H9 (cell line): Measurements from ENCODE around the gene DNAJC1. TPM values are rescaled to one million over a fixed set of nuclear protein-coding genes. Genes with fewer than 3 reads are reported as not detected.

Experiments
- DNase-seq: peaks from one replicate; pipeline ENCODE4 v3.0.0-alpha.2; 2017
- H2AFZ ChIP-seq: one replicate; pipeline ENCODE4 v1.6.1; 2013; ENCODE audit warnings: mild to moderate bottlenecking, low read length, control low read depth, moderate library complexity
- H2AK5ac ChIP-seq: 2 replicates; pipeline ENCODE4 v1.6.1; 2013; ENCODE audit warnings: low read length, control low read depth, mixed read lengths; ENCODE audit not compliant: insufficient read length
- H2BK120ac ChIP-seq: one replicate; pipeline ENCODE4 v1.6.1; 2013; ENCODE audit warnings: low read depth, mild to moderate bottlenecking, low read length, control low read depth, inconsistent platforms; ENCODE audit not compliant: poor library complexity, severe bottlenecking
- H2BK12ac ChIP-seq: 2 replicates; pipeline ENCODE4 v1.6.1; 2013; ENCODE audit warnings: low read length, control low read depth, mixed read lengths, low read depth; ENCODE audit not compliant: insufficient read length
- H2BK15ac ChIP-seq: 2 replicates; pipeline ENCODE4 v1.6.1; 2013; ENCODE audit warnings: low read depth, low read length, control low read depth
- H2BK20ac ChIP-seq: one replicate; pipeline ENCODE4 v1.6.1; 2013; ENCODE audit warnings: low read depth, mild to moderate bottlenecking, low read length, control low read depth, inconsistent platforms; ENCODE audit not compliant: poor library complexity, severe bottlenecking
- H2BK5ac ChIP-seq: 2 replicates; pipeline ENCODE4 v1.6.1; 2013; ENCODE audit warnings: low read length, control low read depth, mixed read lengths; ENCODE audit not compliant: insufficient read length
- H3K14ac ChIP-seq: 2 replicates; pipeline ENCODE4 v1.6.1; 2013; ENCODE audit warnings: low read length, control low read depth; ENCODE audit not compliant: insufficient read depth
- H3K18ac ChIP-seq: 2 replicates; pipeline ENCODE4 v1.6.1; 2013; ENCODE audit warnings: low read depth, mild to moderate bottlenecking, mixed read lengths, low read length, control low read depth; ENCODE audit not compliant: insufficient read length
- H3K23ac ChIP-seq: 2 replicates; pipeline ENCODE4 v1.6.1; 2013; ENCODE audit warnings: low read length, control low read depth, mixed read lengths, low read depth; ENCODE audit not compliant: insufficient read length
- H3K23me2 ChIP-seq: 2 replicates; pipeline ENCODE4 v1.6.1; 2013; ENCODE audit warnings: low read depth, mild to moderate bottlenecking, mixed read lengths, low read length, control low read depth; ENCODE audit not compliant: insufficient read length, poor library complexity, severe bottlenecking
- H3K27ac ChIP-seq: 2 replicates; pipeline ENCODE4 v1.5.1; 2013; ENCODE audit warnings: low read length, control low read depth, mixed read lengths, low read depth; ENCODE audit not compliant: insufficient read length
- H3K27me3 ChIP-seq: 2 replicates; pipeline ENCODE4 v1.6.1; 2013; ENCODE audit warnings: low read length, control low read depth, inconsistent platforms; ENCODE audit not compliant: insufficient read depth
- H3K4ac ChIP-seq: 2 replicates; pipeline ENCODE4 v1.6.1; 2013; ENCODE audit warnings: low read depth, mild to moderate bottlenecking, control low read depth, inconsistent platforms, low read length, moderate library complexity
- H3K4me1 ChIP-seq: 2 replicates; pipeline ENCODE4 v1.6.1; 2013; ENCODE audit warnings: low read length, control low read depth, inconsistent platforms; ENCODE audit not compliant: insufficient read depth
- H3K4me2 ChIP-seq: 2 replicates; pipeline ENCODE4 v1.6.1; 2013; ENCODE audit warnings: low read length, control low read depth, mixed read lengths; ENCODE audit not compliant: insufficient read length, insufficient read depth
- H3K56ac ChIP-seq: 2 replicates; pipeline ENCODE4 v1.6.1; 2013; ENCODE audit warnings: low read depth, mild to moderate bottlenecking, mixed read lengths, low read length, control low read depth; ENCODE audit not compliant: insufficient read length
- H3K79me1 ChIP-seq: 2 replicates; pipeline ENCODE4 v1.6.1; 2013; ENCODE audit warnings: low read depth, mild to moderate bottlenecking, moderate library complexity, low read length, control low read depth, inconsistent platforms; ENCODE audit not compliant: insufficient read depth, poor library complexity, severe bottlenecking
- H3K79me2 ChIP-seq: 2 replicates; pipeline ENCODE4 v1.6.1; 2013; ENCODE audit warnings: low read length, control low read depth, inconsistent platforms; ENCODE audit not compliant: insufficient read depth
- H3K9ac ChIP-seq: 2 replicates; pipeline ENCODE4 v1.6.1; 2013; ENCODE audit warnings: low read length, control low read depth, mixed read lengths; ENCODE audit not compliant: insufficient read length; ENCODE audit errors: extremely low read depth
- H3K9me3 ChIP-seq: one replicate; pipeline ENCODE4 v1.6.1; 2013; ENCODE audit warnings: low read depth, low read length, inconsistent platforms; ENCODE audit not compliant: control insufficient read depth
- H3T11ph ChIP-seq: one replicate; pipeline ENCODE4 v1.6.1; 2013; ENCODE audit warnings: mild to moderate bottlenecking, low read length, control low read depth, inconsistent platforms
- H4K20me1 ChIP-seq: one replicate; pipeline ENCODE4 v1.6.1; 2013; ENCODE audit not compliant: control insufficient read depth, insufficient read length, insufficient read depth
- H4K5ac ChIP-seq: 2 replicates; pipeline ENCODE4 v1.6.1; 2013; ENCODE audit warnings: low read depth, mild to moderate bottlenecking, mixed read lengths, low read length, control low read depth; ENCODE audit not compliant: insufficient read length
- H4K8ac ChIP-seq: replicated peaks from 2 replicates; pipeline ENCODE4 v1.6.1; 2013; ENCODE audit warnings: low read length, control low read depth, mixed read lengths, low read depth; ENCODE audit not compliant: insufficient read length
- H4K91ac ChIP-seq: 2 replicates; pipeline ENCODE4 v1.6.1; 2013; ENCODE audit warnings: low read depth, mild to moderate bottlenecking, moderate library complexity, mixed read lengths, low read length, control low read depth; ENCODE audit not compliant: insufficient read length
- H3K27ac Mint-ChIP-seq, 3 experiments: 2 replicates in 2 of 3; 3 replicates in 1 of 3; pipeline ENCODE4 v1.8.0; 2020 to 2021; ENCODE audit warnings: mixed read lengths in 3 of 3, mild to moderate bottlenecking in 1 of 3, moderate library complexity in 1 of 3
- H3K27me3 Mint-ChIP-seq: 2 replicates; pipeline ENCODE4 v1.8.0; 2021; ENCODE audit warnings: low read depth, mild to moderate bottlenecking, moderate library complexity, mixed read lengths
- H3K36me3 Mint-ChIP-seq, 3 experiments: 2 replicates in 2 of 3; 3 replicates in 1 of 3; pipeline ENCODE4 v1.8.0; 2020 to 2021; ENCODE audit warnings: low read depth in 3 of 3, mixed read lengths in 3 of 3; ENCODE audit not compliant: insufficient read depth in 1 of 3
- H3K4me1 Mint-ChIP-seq, 2 experiments: 2 replicates each; pipeline ENCODE4 v1.8.0; 2020; ENCODE audit warnings: mixed read lengths in 2 of 2
- H3K4me3 Mint-ChIP-seq, 2 experiments: 2 replicates in 1 of 2; 3 replicates in 1 of 2; pipeline ENCODE4 v1.8.0; 2020 to 2021; ENCODE audit warnings: mild to moderate bottlenecking in 2 of 2, mixed read lengths in 2 of 2, moderate library complexity in 1 of 2
- H3K9me3 Mint-ChIP-seq, 2 experiments: 2 replicates in 1 of 2; 3 replicates in 1 of 2; pipeline ENCODE4 v1.8.0; 2020; ENCODE audit warnings: mild to moderate bottlenecking in 2 of 2, mixed read lengths in 2 of 2, moderate library complexity in 1 of 2
- CTCF ChIP-seq: fragments of 200-600 bp; sonication (generic); conservative IDR thresholded peaks from 3 replicates; pipeline ENCODE4 v1.8.0; 2021; ENCODE audit warnings: antibody characterized with exemption, mild to moderate bottlenecking
- WGBS: extraction: QIAGEN DNeasy Blood & Tissue Kit; methylation state at CpG from one replicate; pipeline ENCODE4 v1.1.7; 2013; ENCODE audit warnings: missing lambda C conversion rate, low lambda C conversion rate, mixed read lengths; ENCODE audit not compliant: insufficient read length; ENCODE audit errors: extremely low coverage; 5-methylcytosine and 5-hydroxymethylcytosine counted together
- total RNA-seq: library from RNA; stranded (reverse); gene quantifications from 2 replicates; pipeline ENCODE4 v1.2.1, GENCODE V29; 2021

Gene DNAJC1
- total RNA-seq, 1 experiment from 2014 or later, result 11.2 TPM

GRCh38 chr10:21927631-21928353 is 75.7 kb downstream of the DNAJC1 start:
- Histone ChIP-seq H2BK5ac (no peak overlapping the region), H3K27ac (no peak overlapping the region), H3K23me2 (no peaks in the 10 kb centered on the region), H4K5ac (no peak overlapping the region), H4K8ac (no peak overlapping the region), H3K27me3 (no peaks in the 10 kb centered on the region), H2BK15ac (no peak overlapping the region), H3T11ph (no peak overlapping the region), H3K79me1 (no peaks in the 10 kb centered on the region), H2AFZ (no peak overlapping the region), H3K14ac (no peak overlapping the region), H3K4me1 (no peaks in the 10 kb centered on the region), H3K9me3 (no peaks in the 10 kb centered on the region), H3K18ac (no peak overlapping the region), H4K20me1 (no peaks in the 10 kb centered on the region), H3K4ac (no peak overlapping the region), H3K4me2 (no peak overlapping the region), H3K56ac (no peak overlapping the region), H4K91ac (no peak overlapping the region), H3K23ac (no peak overlapping the region), H3K9ac (no peak overlapping the region), H2BK120ac (no peak overlapping the region), H2AK5ac (no peak overlapping the region), H2BK12ac (no peak overlapping the region), H2BK20ac (no peak overlapping the region), H3K79me2 (no peaks in the 10 kb centered on the region)
- no peak for TF ChIP-seq CTCF
- Mint-ChIP-seq H3K9me3 (no peaks in the 10 kb centered on the region), H3K36me3 (no peaks in the 10 kb centered on the region), H3K4me3 (no peak overlapping the region), H3K27me3 (no peaks in the 10 kb centered on the region), H3K4me1 (peaks cover 8 to 14% of the 10 kb centered on the region in 2 experiments), H3K27ac (no peak overlapping the region)
- no CpG with 5 or more reads among the region's 4 CpGs for WGBS
- DNase-seq, result no peak
